Calu3 (cell line): ENCODE data around the gene TANGO6. TPM values are rescaled to one million over a fixed set of nuclear protein-coding genes. Genes with fewer than 3 reads are reported as not detected.

Experiments used
- BruUV-seq: library from RNA; stranded (reverse); fragments of 400-500 nt; replicated peaks from 2 replicates; lab custom pipeline; 2021; lab: Mats Ljungman, UMichigan
- CTCF ChIA-PET: fragments of 300-600 bp; sonication (Branson Sonifier 250); formaldehyde crosslinking; loops from one replicate; lab custom pipeline; 2022; ENCODE audit warnings: antibody characterized with exemption; lab: Charles Lee
- DNase-seq: peaks from one replicate; pipeline ENCODE4 v3.0.0; 2022
- H3K27ac Mint-ChIP-seq: one replicate; pipeline ENCODE4 v1.8.0; 2022; ENCODE audit warnings: mixed read lengths; ENCODE audit not compliant: unreplicated experiment
- H3K27me3 Mint-ChIP-seq: one replicate; pipeline ENCODE4 v1.8.0; 2022; ENCODE audit warnings: mixed read lengths; ENCODE audit not compliant: unreplicated experiment
- H3K36me3 Mint-ChIP-seq: one replicate; pipeline ENCODE4 v1.8.0; 2022; ENCODE audit warnings: mild to moderate bottlenecking, moderate library complexity, mixed read lengths; ENCODE audit not compliant: insufficient read depth, unreplicated experiment
- H3K4me1 Mint-ChIP-seq: one replicate; pipeline ENCODE4 v1.8.0; 2022; ENCODE audit warnings: mild to moderate bottlenecking, low read depth, mixed read lengths; ENCODE audit not compliant: unreplicated experiment
- H3K4me3 Mint-ChIP-seq: one replicate; pipeline ENCODE4 v1.8.0; 2022; ENCODE audit warnings: mild to moderate bottlenecking, low read depth, moderate library complexity, mixed read lengths; ENCODE audit not compliant: unreplicated experiment
- H3K9me3 Mint-ChIP-seq: one replicate; pipeline ENCODE4 v1.8.0; 2022; ENCODE audit warnings: low read depth, mixed read lengths; ENCODE audit not compliant: unreplicated experiment
- intact Hi-C: fragments of 100-400 bp; cut with micrococcal nuclease; formaldehyde crosslinking; loops from one replicate; pipeline ENCODE4 v1.10.0; 2022; ENCODE audit not compliant: unreplicated experiment
- total RNA-seq: library from RNA; stranded (reverse); gene quantifications from 2 replicates; pipeline ENCODE4 v1.2.3, GENCODE V29; 2022
- TF ChIP-seq, protein P1 (sequence below): fragments of 200-600 bp; IDR thresholded peaks from one replicate; pipeline ENCODE4 v1.8.0; 2022; ENCODE audit warnings: antibody characterized with exemption; ENCODE audit not compliant: unreplicated experiment

Gene TANGO6
- total RNA-seq, 1 experiment from 2014 or later, result 18.0 TPM

DNA sequence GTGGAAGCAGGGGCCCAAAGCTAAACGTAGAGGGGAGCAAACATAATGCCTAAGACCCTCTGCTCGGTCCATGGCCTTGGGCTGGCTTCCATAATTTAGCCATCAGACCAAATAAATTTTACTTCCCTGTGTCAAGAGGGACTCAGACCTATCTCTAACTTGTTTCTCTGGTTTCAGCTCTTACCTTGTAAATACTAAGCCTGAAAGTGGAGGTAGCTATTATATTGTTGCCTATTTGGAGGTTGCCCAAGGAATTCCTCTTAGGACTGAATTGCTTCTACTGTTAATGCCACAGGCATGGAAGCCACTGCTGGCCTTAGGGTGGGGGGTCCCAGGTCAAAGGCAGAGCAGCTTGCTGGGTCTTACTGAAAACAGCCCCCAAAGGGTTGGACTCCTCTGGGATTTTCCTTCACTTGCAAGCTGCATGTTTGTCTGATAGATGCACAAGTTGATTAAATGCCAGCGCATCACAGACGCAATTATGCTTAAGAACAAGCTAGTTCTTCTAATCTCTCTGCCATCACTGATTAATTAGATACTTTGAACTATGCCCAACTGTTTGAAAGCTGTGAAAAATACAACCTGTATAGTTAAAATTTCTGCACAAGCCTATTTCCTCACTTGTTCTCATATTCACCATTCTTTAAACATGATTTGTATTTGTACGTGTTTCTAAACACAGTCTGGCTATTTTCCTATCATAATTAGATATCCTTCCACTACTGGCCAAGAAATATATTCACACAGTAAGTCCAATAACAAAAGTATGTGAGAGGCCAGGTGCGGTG, 194.2 kb downstream of the TANGO6 start:
- TF ChIP-seq, protein P1, sequence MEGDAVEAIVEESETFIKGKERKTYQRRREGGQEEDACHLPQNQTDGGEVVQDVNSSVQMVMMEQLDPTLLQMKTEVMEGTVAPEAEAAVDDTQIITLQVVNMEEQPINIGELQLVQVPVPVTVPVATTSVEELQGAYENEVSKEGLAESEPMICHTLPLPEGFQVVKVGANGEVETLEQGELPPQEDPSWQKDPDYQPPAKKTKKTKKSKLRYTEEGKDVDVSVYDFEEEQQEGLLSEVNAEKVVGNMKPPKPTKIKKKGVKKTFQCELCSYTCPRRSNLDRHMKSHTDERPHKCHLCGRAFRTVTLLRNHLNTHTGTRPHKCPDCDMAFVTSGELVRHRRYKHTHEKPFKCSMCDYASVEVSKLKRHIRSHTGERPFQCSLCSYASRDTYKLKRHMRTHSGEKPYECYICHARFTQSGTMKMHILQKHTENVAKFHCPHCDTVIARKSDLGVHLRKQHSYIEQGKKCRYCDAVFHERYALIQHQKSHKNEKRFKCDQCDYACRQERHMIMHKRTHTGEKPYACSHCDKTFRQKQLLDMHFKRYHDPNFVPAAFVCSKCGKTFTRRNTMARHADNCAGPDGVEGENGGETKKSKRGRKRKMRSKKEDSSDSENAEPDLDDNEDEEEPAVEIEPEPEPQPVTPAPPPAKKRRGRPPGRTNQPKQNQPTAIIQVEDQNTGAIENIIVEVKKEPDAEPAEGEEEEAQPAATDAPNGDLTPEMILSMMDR, result no peak
- Mint-ChIP-seq H3K9me3 (no peaks in the 10 kb centered on the region), H3K27me3 (no peaks in the 10 kb centered on the region), H3K36me3 (no peaks in the 10 kb centered on the region), H3K4me1 (peaks cover 35% of the 10 kb centered on the region), H3K4me3 (no peak overlapping the region), H3K27ac (no peak overlapping the region)
- no peak for DNase-seq
- no TSS peak for BruUV-seq
- CTCF ChIA-PET, result interaction anchor here (1.8 kb wide), 1 partner anchor 36 kb away, joined by 7 read pairs; no protein-coding TSS in a partner anchor
- intact Hi-C loops, result no loop called here

- Mint-ChIP-seq H3K9me3 (no peaks in the 10 kb centered on the region), H3K36me3 (no peaks in the 10 kb centered on the region), H3K27ac (peak overlapping the region; percentile 40), H3K4me1 (peaks cover 42% of the 10 kb centered on the region), H3K27me3 (no peaks in the 10 kb centered on the region), H3K4me3 (no peak overlapping the region)
- intact Hi-C loops, result no loop called here
- CTCF ChIA-PET, result interaction anchor here (0.7 kb wide), 1 partner anchor 23 kb away, joined by 3 read pairs; no protein-coding TSS in a partner anchor
- TF ChIP-seq, protein P1, result no peak
- peak; percentile 39 for DNase-seq
- no TSS peak for BruUV-seq
Measured at GRCh38 chr16:69039333-69039941, 196.1 kb downstream of the TANGO6 start.

DNA sequence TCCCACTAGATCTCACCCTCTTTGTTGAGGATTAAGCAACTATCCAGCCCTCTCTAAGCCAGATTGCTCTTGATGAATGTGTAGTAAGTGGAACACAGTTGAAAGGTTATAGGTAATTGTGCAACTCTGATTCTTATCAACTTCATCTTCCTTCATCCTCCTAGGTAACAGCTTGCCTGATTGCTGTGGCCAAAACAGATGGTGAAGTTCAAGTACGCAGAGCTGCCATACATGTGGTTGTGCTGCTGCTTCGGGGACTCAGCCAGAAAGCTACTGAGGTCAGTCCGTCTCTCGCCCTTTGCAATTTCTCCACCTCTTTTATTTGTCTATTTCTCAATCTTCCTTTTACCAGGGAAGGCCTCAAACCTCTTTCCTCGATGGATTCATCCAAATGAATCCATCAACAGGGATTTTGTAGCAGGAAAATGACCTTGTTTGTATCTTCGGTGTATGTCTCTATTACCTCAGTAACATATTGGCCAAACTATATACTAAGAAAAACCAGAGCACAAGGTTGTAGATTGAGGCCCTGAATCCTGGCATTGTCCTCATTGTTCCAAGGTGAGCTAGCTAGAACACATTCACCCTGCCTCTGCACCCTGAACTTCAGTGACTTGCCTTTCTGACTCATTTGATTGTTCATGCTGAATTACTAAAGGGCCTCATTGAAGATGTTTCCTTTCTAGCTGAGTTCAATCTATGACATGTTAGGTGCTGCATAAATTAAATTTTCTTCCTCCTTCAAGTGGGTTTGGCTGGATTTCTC, 197.0 kb downstream of the TANGO6 start:
- Mint-ChIP-seq H3K4me1 (peaks cover 42% of the 10 kb centered on the region), H3K27ac (peak overlapping the region; percentile 40), H3K36me3 (no peaks in the 10 kb centered on the region), H3K4me3 (peak overlapping the region; percentile 1), H3K27me3 (no peaks in the 10 kb centered on the region), H3K9me3 (no peaks in the 10 kb centered on the region)
- intact Hi-C loops, result no loop called here
- DNase-seq, result no peak
- TF ChIP-seq, protein P1, result no peak
- CTCF ChIA-PET, result no interaction called here
- no TSS peak for BruUV-seq

DNA sequence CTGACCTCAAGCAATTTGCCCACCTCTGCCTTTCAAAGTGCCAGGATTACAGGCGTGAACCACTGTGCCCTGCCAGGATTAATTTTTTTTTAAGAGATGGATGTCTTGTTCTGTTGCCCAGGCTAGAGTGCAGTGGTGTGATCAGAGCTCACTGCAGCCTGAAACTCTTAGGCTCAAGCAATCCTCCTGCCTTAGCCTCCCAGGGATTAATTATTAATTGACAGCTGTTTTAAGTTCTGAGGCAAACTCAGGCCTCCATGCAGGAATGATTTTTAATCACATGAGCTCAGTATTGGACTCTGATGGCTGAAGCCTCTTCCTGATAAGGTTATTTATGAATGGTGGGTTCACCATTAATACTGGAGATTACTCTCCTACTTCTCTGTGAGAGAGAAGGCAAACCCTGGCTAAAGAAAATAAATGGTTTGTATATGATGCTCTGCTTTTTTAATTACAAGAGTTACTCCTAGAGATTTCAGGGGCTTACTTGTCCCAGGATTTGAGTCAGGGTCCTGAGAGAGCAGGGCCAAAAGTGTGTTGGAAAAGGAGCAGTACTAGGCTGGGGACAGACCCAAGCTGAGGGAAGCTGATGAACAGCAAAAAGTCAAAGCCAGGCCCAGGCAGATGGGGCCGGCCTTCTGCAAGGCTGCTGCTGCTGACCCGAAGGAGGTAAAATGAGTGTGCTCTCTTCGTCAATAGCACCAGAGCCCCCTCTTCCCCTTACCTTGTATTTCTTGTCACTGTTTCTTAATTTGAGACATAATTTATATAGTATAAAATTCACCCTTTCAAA, 205.2 kb downstream of the TANGO6 start:
- CTCF ChIA-PET, result no interaction called here
- Mint-ChIP-seq H3K27ac (peak overlapping the region; percentile 19), H3K9me3 (no peaks in the 10 kb centered on the region), H3K27me3 (no peaks in the 10 kb centered on the region), H3K4me3 (no peak overlapping the region), H3K4me1 (peaks cover 14% of the 10 kb centered on the region), H3K36me3 (no peaks in the 10 kb centered on the region)
- TF ChIP-seq, protein P1, result no peak
- DNase-seq, result no peak
- no TSS peak for BruUV-seq
- intact Hi-C loops, result no loop called here
